H1 (cell line): Measurements from ENCODE around the gene PPM1L. TPM values are rescaled to one million over a fixed set of nuclear protein-coding genes. Genes with fewer than 3 reads are reported as not detected.

Experiments
- CTCF ChIA-PET: fragments of 300-600 bp; sonication (Branson Sonifier 250); formaldehyde crosslinking; loops from one replicate; lab custom pipeline; 2021; ENCODE audit not compliant: partially characterized antibody; lab: Charles Lee
- POLR2A ChIA-PET: fragments of 300-600 bp; sonication (Branson Sonifier 250); formaldehyde crosslinking; loops from one replicate; lab custom pipeline; 2021; ENCODE audit warnings: inconsistent platforms; ENCODE audit not compliant: partially characterized antibody; lab: Charles Lee
- DNase-seq, 2 experiments: peaks; one replicate each; pipeline versions ENCODE4 v3.0.0 to v3.0.0-alpha.2; 2010 to 2022; ENCODE audit warnings: low spot score in 2 of 2, low read depth in 1 of 2, mixed read lengths in 1 of 2
- FAIRE-seq: peaks from 2 replicates; lab custom pipeline; 2011; peaks lifted over from hg19 to GRCh38; lab: Jason Lieb, UNC
- H2AFZ ChIP-seq: 2 replicates; pipeline ENCODE4 v1.8.1; 2012; ENCODE audit warnings: low read length, inconsistent platforms
- H2AK5ac ChIP-seq: 2 replicates; pipeline ENCODE4 v1.6.1; 2013; ENCODE audit warnings: low read depth, low read length
- H2BK120ac ChIP-seq: replicated peaks from 2 replicates; pipeline ENCODE3; 2013; ENCODE audit warnings: low read depth, low read length, inconsistent platforms
- H2BK12ac ChIP-seq: 2 replicates; pipeline ENCODE4 v1.6.1; 2013; ENCODE audit warnings: low read depth, low read length
- H2BK15ac ChIP-seq: 2 replicates; pipeline ENCODE4 v1.6.1; 2013; ENCODE audit warnings: low read length
- H2BK20ac ChIP-seq: 2 replicates; pipeline ENCODE4 v1.6.1; 2013; ENCODE audit warnings: low read length
- H2BK5ac ChIP-seq: 2 replicates; pipeline ENCODE4 v1.6.1; 2013; ENCODE audit warnings: low read depth, low read length
- H3K14ac ChIP-seq: 2 replicates; pipeline ENCODE4 v1.6.1; 2013; ENCODE audit warnings: inconsistent platforms; ENCODE audit not compliant: insufficient read length
- H3K18ac ChIP-seq: 2 replicates; pipeline ENCODE4 v1.6.1; 2013; ENCODE audit warnings: low read length; ENCODE audit errors: extremely low read depth
- H3K23ac ChIP-seq: 2 replicates; pipeline ENCODE4 v1.6.1; 2013; ENCODE audit warnings: inconsistent platforms; ENCODE audit not compliant: insufficient read length
- H3K23me2 ChIP-seq: 2 replicates; pipeline ENCODE4 v1.6.1; 2013; ENCODE audit warnings: low read depth, low read length
- H3K27ac ChIP-seq: 2 replicates; pipeline ENCODE4 v1.6.1; 2011; ENCODE audit warnings: low read depth, low read length, inconsistent platforms
- H3K27me3 ChIP-seq, 4 experiments: replicated peaks in 1 of 4; 1 replicate in 1 of 4; 2 replicates in 3 of 4; pipeline versions ENCODE4 v1.6.1 to v1.8.1; 2011 to 2013; ENCODE audit warnings: low read length in 3 of 4, mild to moderate bottlenecking in 3 of 4, inconsistent platforms in 2 of 4, mixed read lengths in 2 of 4, moderate library complexity in 1 of 4; ENCODE audit not compliant: control insufficient read depth in 3 of 4, insufficient read depth in 3 of 4; ENCODE audit errors: extremely low read depth in 1 of 4
- H3K36me3 ChIP-seq, 4 experiments: 2 replicates each; pipeline versions ENCODE4 v1.6.1 to v1.8.1; 2011 to 2013; ENCODE audit warnings: mild to moderate bottlenecking in 4 of 4, low read length in 3 of 4, moderate library complexity in 2 of 4, control low read depth in 1 of 4, inconsistent platforms in 1 of 4; ENCODE audit not compliant: insufficient read depth in 4 of 4, control insufficient read depth in 2 of 4
- H3K4ac ChIP-seq: replicated peaks from 2 replicates; pipeline ENCODE3; 2013; ENCODE audit warnings: low read length, low read depth, mixed read lengths, inconsistent platforms; ENCODE audit not compliant: insufficient read length
- H3K4me1 ChIP-seq, 4 experiments: replicated peaks in 1 of 4; 1 replicate in 1 of 4; 2 replicates in 3 of 4; pipeline versions ENCODE4 v1.6.1 to v1.8.1; 2011 to 2013; ENCODE audit warnings: low read length in 3 of 4, inconsistent platforms in 2 of 4, mixed read lengths in 1 of 4; ENCODE audit not compliant: insufficient read depth in 4 of 4, control insufficient read depth in 3 of 4
- H3K4me2 ChIP-seq, 2 experiments: 2 replicates each; pipeline versions ENCODE4 v1.6.1 to v1.8.1; 2011 to 2013; ENCODE audit warnings: low read depth in 2 of 2, low read length in 2 of 2, control low read depth in 1 of 2, inconsistent platforms in 1 of 2, mild to moderate bottlenecking in 1 of 2; ENCODE audit not compliant: insufficient read depth in 1 of 2
- H3K4me3 ChIP-seq, 4 experiments: fragments of 200-600, 300-600 bp in 1 of 4; sonication (generic), shearing (Covaris generic), sonication (Bioruptor Twin) in 1 of 4; 2 replicates each; pipeline versions ENCODE4 v1.5.1 to v1.8.1; 2011 to 2016; ENCODE audit warnings: low read length in 4 of 4, low read depth in 3 of 4, control low read depth in 2 of 4, inconsistent platforms in 2 of 4, mild to moderate bottlenecking in 2 of 4, mixed read lengths in 1 of 4, moderate library complexity in 1 of 4; ENCODE audit not compliant: insufficient read depth in 2 of 4; ENCODE audit errors: extremely low read depth in 1 of 4
- H3K56ac ChIP-seq: replicated peaks from 2 replicates; pipeline ENCODE3; 2013; ENCODE audit warnings: low read depth, mild to moderate bottlenecking, mixed read lengths, low read length, inconsistent platforms; ENCODE audit not compliant: insufficient read length
- H3K79me1 ChIP-seq: 2 replicates; pipeline ENCODE4 v1.6.1; 2013; ENCODE audit warnings: low read depth, low read length, control low read depth
- H3K79me2 ChIP-seq, 2 experiments: 2 replicates each; pipeline versions ENCODE4 v1.6.1 to v1.8.1; 2012 to 2013; ENCODE audit warnings: low read length in 2 of 2, mild to moderate bottlenecking in 2 of 2, inconsistent platforms in 1 of 2; ENCODE audit not compliant: insufficient read depth in 2 of 2, control insufficient read depth in 1 of 2
- H3K9ac ChIP-seq, 4 experiments: replicated peaks in 1 of 4; 1 replicate in 1 of 4; 2 replicates in 3 of 4; pipeline versions ENCODE4 v1.6.1 to v1.8.1; 2011 to 2013; ENCODE audit warnings: low read depth in 3 of 4, low read length in 3 of 4, control low read depth in 2 of 4, mild to moderate bottlenecking in 2 of 4, moderate library complexity in 2 of 4, inconsistent platforms in 1 of 4; ENCODE audit errors: extremely low read depth in 1 of 4
- H3K9me3 ChIP-seq, 2 experiments: 2 replicates each; pipeline versions ENCODE4 v1.6.1 to v1.8.1; 2012 to 2013; ENCODE audit warnings: mild to moderate bottlenecking in 2 of 2, moderate library complexity in 2 of 2, control low read depth in 1 of 2, inconsistent platforms in 1 of 2, low read depth in 1 of 2, low read length in 1 of 2, mixed read lengths in 1 of 2; ENCODE audit not compliant: insufficient read depth in 2 of 2
- H4K20me1 ChIP-seq, 2 experiments: replicated peaks in 1 of 2; 2 replicates each; pipeline versions ENCODE3 to v1.8.1; 2011 to 2013; ENCODE audit warnings: inconsistent platforms in 2 of 2, low read length in 2 of 2, mild to moderate bottlenecking in 1 of 2; ENCODE audit not compliant: insufficient read depth in 2 of 2, control insufficient read depth in 1 of 2
- H4K5ac ChIP-seq: 2 replicates; pipeline ENCODE4 v1.6.1; 2013; ENCODE audit warnings: low read length, low read depth, mixed read lengths, inconsistent platforms; ENCODE audit not compliant: insufficient read length
- H4K8ac ChIP-seq: 2 replicates; pipeline ENCODE4 v1.8.0; 2013; ENCODE audit warnings: mild to moderate bottlenecking, moderate library complexity, low read length, inconsistent platforms; ENCODE audit not compliant: insufficient read depth; ENCODE audit errors: extremely low read depth
- H4K91ac ChIP-seq: replicated peaks from 2 replicates; pipeline ENCODE3; 2013; ENCODE audit warnings: low read length, mixed read lengths, inconsistent platforms; ENCODE audit not compliant: insufficient read length
- BCL11A ChIP-seq, 2 experiments: IDR thresholded peaks; one replicate each; pipeline ENCODE4 v1.6.1; 2011; ENCODE audit warnings: low read depth in 2 of 2, low read length in 2 of 2, mild to moderate bottlenecking in 2 of 2
- CEBPB ChIP-seq: IDR thresholded peaks from 2 replicates; pipeline ENCODE4 v1.6.1; 2012; ENCODE audit warnings: low read depth, low read length
- EGR1 ChIP-seq: IDR thresholded peaks from 2 replicates; pipeline ENCODE4 v1.6.1; 2011; ENCODE audit warnings: low read depth, low read length, borderline replicate concordance
- EZH2 ChIP-seq: fragments of 200-600 bp; sonication (generic); IDR thresholded peaks from 2 replicates; pipeline ENCODE4 v1.7.1; 2012; ENCODE audit warnings: low read depth, mild to moderate bottlenecking, moderate library complexity, low read length, inconsistent platforms; ENCODE audit not compliant: severe bottlenecking
- JUN ChIP-seq: IDR thresholded peaks from 2 replicates; pipeline ENCODE4 v1.6.1; 2011; ENCODE audit warnings: low read depth, mild to moderate bottlenecking, improper control_type of control experiment, low read length
- KDM4A ChIP-seq: IDR thresholded peaks from one replicate; pipeline ENCODE4 v1.7.1; 2012; ENCODE audit warnings: low read depth, mild to moderate bottlenecking, moderate library complexity, low read length, inconsistent platforms; ENCODE audit not compliant: severe bottlenecking
- POU5F1 ChIP-seq: IDR thresholded peaks from 2 replicates; pipeline ENCODE4 v1.6.1; 2011; ENCODE audit warnings: low read depth, mild to moderate bottlenecking, low read length, moderate library complexity
- SIN3A ChIP-seq, 2 experiments: IDR thresholded peaks in 1 of 2; conservative IDR thresholded peaks in 1 of 2; 2 replicates each; pipeline ENCODE4 v1.6.1; 2011 to 2012; ENCODE audit warnings: low read length in 2 of 2, improper control_type of control experiment in 1 of 2, low read depth in 1 of 2, mild to moderate bottlenecking in 1 of 2
- SIRT6 ChIP-seq: IDR thresholded peaks from one replicate; pipeline ENCODE4 v1.7.1; 2012; ENCODE audit warnings: low read length, inconsistent platforms
- SP1 ChIP-seq: IDR thresholded peaks from 2 replicates; pipeline ENCODE4 v1.6.1; 2011; ENCODE audit warnings: low read depth, low read length
- SP2 ChIP-seq: IDR thresholded peaks from 2 replicates; pipeline ENCODE4 v1.6.1; 2012; ENCODE audit warnings: mild to moderate bottlenecking, low read length, inconsistent platforms
- TEAD4 ChIP-seq: IDR thresholded peaks from 2 replicates; pipeline ENCODE4 v1.6.1; 2012; ENCODE audit warnings: low read depth, low read length, inconsistent platforms, mixed read lengths
- ZNF274 ChIP-seq: IDR thresholded peaks from 2 replicates; pipeline ENCODE4 v1.7.0; 2012; ENCODE audit warnings: low read length, borderline replicate concordance; ENCODE audit errors: extremely low read depth
- WGBS, 2 experiments: shearing (Covaris generic) in 1 of 2; methylation state at CpG; one replicate each; pipeline versions ENCODE4 v1.1.6 to v1.1.7; 2013 to 2015; ENCODE audit warnings: low lambda C conversion rate in 2 of 2, mixed read lengths in 2 of 2, inconsistent platforms in 1 of 2, low coverage in 1 of 2, missing lambda C conversion rate in 1 of 2; ENCODE audit not compliant: insufficient replicate concordance in 2 of 2, insufficient coverage in 1 of 2, insufficient read length in 1 of 2; ENCODE audit errors: extremely low coverage in 1 of 2, missing lambda C conversion rate in 1 of 2; 5-methylcytosine and 5-hydroxymethylcytosine counted together
- polyA plus RNA-seq, 7 experiments: library from polyadenylated mRNA; depleted of rRNA in 3 of 7; stranded (reverse) in 5 of 7; unstranded in 2 of 7; fragments of >200 nt in 5 of 7; fragments of 200-250 nt in 2 of 7; gene quantifications; 1 replicate in 5 of 7; 2 replicates in 1 of 7; 4 replicates in 1 of 7; pipeline versions ENCODE4 v1.2.1 to v1.2.3, GENCODE V29; 2011 to 2013; ENCODE audit warnings: missing spikeins in 2 of 7, mixed read lengths in 2 of 7
- total RNA-seq: library from RNA; stranded (reverse); fragmentation: NEBNext Ultra II Directional; extraction: Animal tissue kit (Norgen Biotek cat#: 25700); gene quantifications from 2 replicates; pipeline ENCODE4 v1.2.1, GENCODE V29; 2021
- TF ChIP-seq, protein P1 (sequence below): IDR thresholded peaks from 2 replicates; pipeline ENCODE4 v1.6.1; 2012; ENCODE audit warnings: inconsistent platforms

Gene PPM1L
- total and polyA plus RNA-seq, 2 of the 8 experiments (the other 6 are each of a cell fraction or from before 2014, with no cell fraction given), result 2.8 to 18.1 TPM

DNA sequence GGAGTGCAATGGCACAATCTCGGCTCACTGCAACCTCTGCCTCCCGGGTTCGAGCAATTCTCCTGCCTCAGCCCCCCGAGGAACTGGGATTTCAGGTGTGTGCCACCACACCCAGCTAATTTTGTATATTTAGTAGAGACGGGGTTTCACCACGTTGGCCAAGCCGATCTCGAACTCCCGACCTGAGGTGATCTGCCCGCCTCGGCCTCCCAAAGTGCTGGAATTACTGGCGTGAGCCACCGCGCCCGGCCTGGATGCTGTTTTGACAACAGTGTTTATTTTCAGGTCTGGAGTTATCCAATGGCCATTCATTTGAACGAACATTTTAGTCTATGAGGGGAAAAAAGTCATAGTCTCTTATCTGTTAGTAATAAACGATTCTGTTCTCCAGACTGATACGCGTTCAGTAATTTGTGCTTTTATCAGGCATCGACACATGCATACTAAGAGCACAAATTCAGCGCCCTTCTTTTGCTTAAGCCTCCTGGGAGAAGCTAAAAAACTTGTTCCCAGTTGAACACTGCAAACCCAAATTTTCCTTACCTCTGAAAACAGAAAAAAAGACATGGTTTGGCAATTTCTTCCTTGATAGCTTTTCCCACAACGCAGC lies 347.9 kb downstream of the PPM1L start:
- 93% methylated on average over 22 of the region's 22 CpGs; no CpG with 5 or more reads in 1 of the 2 experiments for WGBS, 2 experiments
- Histone ChIP-seq H3K36me3 (no peaks in the 10 kb centered on the region), H3K9me3 (no peaks in the 10 kb centered on the region), H2BK120ac (no peak overlapping the region), H3K18ac (no peak overlapping the region), H3K23me2 (peaks cover 5% of the 10 kb centered on the region; the same call in 1 of the 2 replicates), H3K9ac (peak overlapping the region in 1 of 4 experiments; percentile 68; a peak in 3 of 7 replicates), H4K5ac (no peak overlapping the region), H3K79me2 (no peaks in the 10 kb centered on the region), H3K4me1 (no peaks in the 10 kb centered on the region), H2BK5ac (no peak overlapping the region), H3K27me3 (peaks cover 3 to 24% (median 12%) of the 10 kb centered on the region in 4 experiments), H4K8ac (no peak overlapping the region), H2BK15ac (no peak overlapping the region), H3K14ac (no peak overlapping the region), H3K4ac (no peak overlapping the region), H4K91ac (no peak overlapping the region), H2AFZ (peak overlapping the region; percentile 100; the same call in 1 of the 2 replicates), H2BK20ac (no peak overlapping the region), H4K20me1 (no peaks in the 10 kb centered on the region), H2AK5ac (no peak overlapping the region), H3K4me3 (peak overlapping the region; percentile 49 to 62 (median 55); a peak in 5 of 8 replicates), H3K79me1 (no peaks in the 10 kb centered on the region), H3K4me2 (peak overlapping the region; percentile 72 to 94), H2BK12ac (no peak overlapping the region), H3K56ac (no peak overlapping the region), H3K23ac (no peak overlapping the region), H3K27ac (no peak overlapping the region)
- FAIRE-seq, result no peak
- no peak for DNase-seq
- POLR2A ChIA-PET, result no interaction called here
- CTCF ChIA-PET, result interaction anchor here (1.2 to 1.6 kb wide), 2 partner anchors 161 to 171 kb away, joined by 4 to 5 read pairs; no protein-coding TSS in a partner anchor
- no peak for TF ChIP-seq JUN
- TF ChIP-seq SP2, result no peak
- no peak for TF ChIP-seq ZNF274
- no peak for TF ChIP-seq SIN3A (conservative IDR thresholded peaks at IDR 0.05 in 1 of 2, IDR thresholded peaks at IDR 0.05 in 1 of 2; ENCODE audit: low read depth in 1 of 2, low read length in 2 of 2)
- no peak for TF ChIP-seq CEBPB
- no peak for TF ChIP-seq TEAD4
- no peak for TF ChIP-seq EGR1
- no peak for TF ChIP-seq KDM4A
- TF ChIP-seq EZH2, result no peak
- no peak for TF ChIP-seq BCL11A (IDR thresholded peaks at IDR 0.05; ENCODE audit: low read depth in 2 of 2, low read length in 2 of 2)
- no peak for TF ChIP-seq SIRT6
- TF ChIP-seq SP1, result no peak
- no peak for TF ChIP-seq POU5F1
- TF ChIP-seq, protein P1, sequence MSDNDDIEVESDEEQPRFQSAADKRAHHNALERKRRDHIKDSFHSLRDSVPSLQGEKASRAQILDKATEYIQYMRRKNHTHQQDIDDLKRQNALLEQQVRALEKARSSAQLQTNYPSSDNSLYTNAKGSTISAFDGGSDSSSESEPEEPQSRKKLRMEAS, result no peak
